HepG2 (cell line): ENCODE results near the gene YPEL4. TPM values are rescaled to one million over a fixed set of nuclear protein-coding genes. Genes with fewer than 3 reads are reported as not detected.

ENCODE experiments used
- CHD4 ChIP-seq: fragments of 200-600 bp; sonication (generic); IDR thresholded peaks from 2 replicates; pipeline ENCODE4 v1.7.0; 2017; ENCODE audit warnings: mild to moderate bottlenecking, low read length, borderline replicate concordance
- MED1 ChIP-seq: sonication (generic); formaldehyde crosslinking; IDR thresholded peaks from 2 replicates; pipeline ENCODE4 v1.4.0; 2020; ENCODE audit warnings: missing genetic modification reagents
- MEIS2 ChIP-seq: sonication (generic); formaldehyde crosslinking; IDR thresholded peaks from 2 replicates; pipeline ENCODE4 v1.9.0; 2021; ENCODE audit warnings: mild to moderate bottlenecking, missing genetic modification reagents
- NAIF1 ChIP-seq: sonication (generic); formaldehyde crosslinking; IDR thresholded peaks from 2 replicates; pipeline ENCODE4 v1.5.0; 2020; ENCODE audit warnings: mild to moderate bottlenecking, missing genetic modification reagents, borderline replicate concordance
- NR2F6 ChIP-seq, 2 experiments: IDR thresholded peaks; 2 replicates each; pipeline ENCODE4 v1.6.1; 2016; ENCODE audit warnings: antibody characterized with exemption in 1 of 2, mild to moderate bottlenecking in 1 of 2
- NRL ChIP-seq: sonication (generic); formaldehyde crosslinking; IDR thresholded peaks from 2 replicates; pipeline ENCODE4 v1.5.0; 2020; ENCODE audit warnings: missing genetic modification reagents, mild to moderate bottlenecking, moderate library complexity, borderline replicate concordance
- PHB2 ChIP-seq: fragments of 450-650 bp; IDR thresholded peaks from 2 replicates; pipeline ENCODE4 v1.6.1; 2018; ENCODE audit not compliant: partially characterized antibody
- PPARG ChIP-seq: conservative IDR thresholded peaks from 2 replicates; pipeline ENCODE4 v1.6.1; 2016; ENCODE audit warnings: missing biosample characterization, missing genetic modification reagents
- RBM39 ChIP-seq: fragments of 200-400 bp; formaldehyde crosslinking; IDR thresholded peaks from one replicate; pipeline ENCODE4 v1.6.1; 2018; ENCODE audit warnings: antibody characterized with exemption, mild to moderate bottlenecking, low read depth, low read length; ENCODE audit not compliant: poor library complexity, severe bottlenecking
- RORA ChIP-seq: sonication (generic); formaldehyde crosslinking; IDR thresholded peaks from 2 replicates; pipeline ENCODE4 v1.5.0; 2020; ENCODE audit warnings: mild to moderate bottlenecking, missing genetic modification reagents, moderate library complexity
- SAP130 ChIP-seq: IDR thresholded peaks from 2 replicates; pipeline ENCODE4 v1.6.1; 2016; ENCODE audit warnings: low read depth
- SATB2 ChIP-seq: sonication (generic); formaldehyde crosslinking; IDR thresholded peaks from 2 replicates; pipeline ENCODE4 v1.5.0; 2020; ENCODE audit warnings: missing genetic modification reagents
- STAT5B ChIP-seq: sonication (generic); formaldehyde crosslinking; IDR thresholded peaks from 2 replicates; pipeline ENCODE4 v1.4.0; 2020; ENCODE audit warnings: missing genetic modification reagents
- TSC22D2 ChIP-seq: sonication (generic); formaldehyde crosslinking; IDR thresholded peaks from 2 replicates; pipeline ENCODE4 v1.5.1; 2020; ENCODE audit warnings: missing genetic modification reagents, mild to moderate bottlenecking, borderline replicate concordance
- ZBTB1 ChIP-seq: sonication (generic); formaldehyde crosslinking; IDR thresholded peaks from 2 replicates; pipeline ENCODE4 v1.4.0; 2020; ENCODE audit warnings: missing genetic modification reagents, borderline replicate concordance
- ZIK1 ChIP-seq: sonication (generic); formaldehyde crosslinking; IDR thresholded peaks from 2 replicates; pipeline ENCODE4 v1.5.0; 2020; ENCODE audit warnings: mild to moderate bottlenecking, low read depth, missing genetic modification reagents, borderline replicate concordance
- ZMAT3 ChIP-seq: sonication (generic); formaldehyde crosslinking; conservative IDR thresholded peaks from 2 replicates; pipeline ENCODE4 v1.7.0; 2021; ENCODE audit warnings: missing genetic modification reagents
- ZNF234 ChIP-seq: sonication (generic); formaldehyde crosslinking; conservative IDR thresholded peaks from 2 replicates; pipeline ENCODE4 v1.5.1; 2020; ENCODE audit warnings: mild to moderate bottlenecking, missing genetic modification reagents
- ZNF549 ChIP-seq: sonication (generic); formaldehyde crosslinking; IDR thresholded peaks from 2 replicates; pipeline ENCODE4 v1.5.0; 2020; ENCODE audit warnings: missing genetic modification reagents
- ZNF788 ChIP-seq: sonication (generic); formaldehyde crosslinking; IDR thresholded peaks from 2 replicates; pipeline ENCODE4 v1.5.0; 2020; ENCODE audit warnings: mild to moderate bottlenecking, missing genetic modification reagents, borderline replicate concordance
- ZNF879 ChIP-seq: sonication (generic); formaldehyde crosslinking; IDR thresholded peaks from 2 replicates; pipeline ENCODE4 v1.8.1; 2023; ENCODE audit warnings: missing genetic modification reagents
- polyA plus RNA-seq, 8 experiments: library from polyadenylated mRNA; depleted of rRNA in 3 of 8; stranded (reverse) in 7 of 8; unstranded in 1 of 8; fragments of >200 nt; fragmentation: Illumina TruSeq in 4 of 8; extraction: Trizol in 4 of 8; gene quantifications; 2 replicates each; pipeline versions ENCODE4 v1.2.1 to v1.2.3, GENCODE V29; 2011 to 2016; ENCODE audit warnings: low read depth in 4 of 8, missing spikeins in 1 of 8, mixed read lengths in 1 of 8; ENCODE audit not compliant: insufficient read depth in 1 of 8
- total RNA-seq, 5 experiments: library from RNA; depleted of rRNA; stranded (reverse); fragments of >200 nt; fragmentation: Illumina TruSeq; extraction: Trizol; gene quantifications; 2 replicates each; pipeline ENCODE4 v1.2.3, GENCODE V29; 2016; ENCODE audit warnings: low read depth in 1 of 5
- TF ChIP-seq, protein P1 (sequence below): sonication (generic); formaldehyde crosslinking; IDR thresholded peaks from 2 replicates; pipeline ENCODE4 v1.8.0; 2023; ENCODE audit warnings: mild to moderate bottlenecking, missing genetic modification reagents
- TF ChIP-seq, protein P2 (sequence below): sonication (generic); formaldehyde crosslinking; IDR thresholded peaks from 2 replicates; pipeline ENCODE4 v1.4.0; 2020; ENCODE audit warnings: mild to moderate bottlenecking, missing genetic modification reagents
- TF ChIP-seq, protein P3 (sequence below): sonication (generic); formaldehyde crosslinking; IDR thresholded peaks from 2 replicates; pipeline ENCODE4 v1.5.0; 2020; ENCODE audit warnings: missing genetic modification reagents
- TF ChIP-seq, protein P4 (sequence below): sonication (generic); formaldehyde crosslinking; IDR thresholded peaks from 2 replicates; pipeline ENCODE4 v1.4.0; 2020; ENCODE audit warnings: missing genetic modification reagents, mild to moderate bottlenecking, borderline replicate concordance

YPEL4 gene
- total and polyA plus RNA-seq, 2 of the 13 experiments (the other 11 are each of a cell fraction or from before 2014, with no cell fraction given) = 0.04 TPM; not detected in 1

DNA sequence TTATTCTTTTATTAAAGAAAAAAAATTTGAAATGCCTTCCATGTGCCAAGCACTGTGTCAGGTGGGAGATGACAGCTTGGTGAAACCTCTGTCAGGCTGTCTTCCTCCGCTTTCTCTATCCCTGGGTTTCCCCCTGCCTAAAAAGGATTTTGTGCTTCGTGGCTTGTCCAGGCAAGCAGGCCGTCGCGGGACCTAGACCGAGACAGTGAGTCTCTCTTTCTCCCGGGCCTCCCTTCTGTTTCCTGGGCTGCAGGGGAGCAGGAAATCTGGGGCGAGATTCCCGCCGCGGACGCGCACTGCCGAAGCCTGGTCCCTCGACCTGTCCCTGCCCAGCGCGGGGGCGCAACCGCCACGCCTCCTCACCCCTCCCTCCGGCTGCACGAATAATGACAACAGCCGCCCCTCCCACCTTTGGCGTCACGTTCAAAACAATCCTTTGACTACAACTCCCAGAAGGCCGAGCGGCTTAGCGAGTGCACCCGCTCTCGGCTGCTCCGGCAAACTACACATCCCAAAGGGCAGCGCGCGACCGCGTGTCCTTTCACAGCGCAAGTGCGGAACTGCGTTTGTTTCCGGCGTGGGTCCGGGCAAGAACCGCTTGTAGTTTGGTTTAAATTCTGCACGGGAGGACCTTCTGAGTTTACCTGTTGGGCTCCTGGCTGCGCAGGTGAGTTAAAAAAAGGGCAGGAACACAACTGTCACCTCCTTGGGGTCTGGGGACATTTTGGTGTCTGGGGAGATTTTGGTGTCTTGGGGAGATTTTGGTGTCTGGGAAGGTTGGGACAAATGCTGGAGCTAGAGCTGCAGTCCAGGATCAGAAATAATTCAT, 7.7 kb upstream of the YPEL4 start, which contains the start of gene CLP1 (continued):
- TF ChIP-seq, protein P1, sequence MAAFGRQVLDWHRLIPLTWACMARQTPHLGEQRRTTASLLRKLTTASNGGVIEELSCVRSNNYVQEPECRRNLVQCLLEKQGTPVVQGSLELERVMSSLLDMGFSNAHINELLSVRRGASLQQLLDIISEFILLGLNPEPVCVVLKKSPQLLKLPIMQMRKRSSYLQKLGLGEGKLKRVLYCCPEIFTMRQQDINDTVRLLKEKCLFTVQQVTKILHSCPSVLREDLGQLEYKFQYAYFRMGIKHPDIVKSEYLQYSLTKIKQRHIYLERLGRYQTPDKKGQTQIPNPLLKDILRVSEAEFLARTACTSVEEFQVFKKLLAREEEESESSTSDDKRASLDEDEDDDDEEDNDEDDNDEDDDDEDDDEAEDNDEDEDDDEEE (CRISPR knock-in tag) = peak; percentile 82; the same call in 1 of the 2 replicates
- TF ChIP-seq NRL = peak; percentile 79; the same call in 1 of the 2 replicates
- TF ChIP-seq RBM39 = no peak
- no peak; the same call in 1 of the 2 replicates for TF ChIP-seq TSC22D2 (CRISPR knock-in tag)
- TF ChIP-seq ZNF879 (CRISPR knock-in tag) = no peak
- TF ChIP-seq, protein P2, sequence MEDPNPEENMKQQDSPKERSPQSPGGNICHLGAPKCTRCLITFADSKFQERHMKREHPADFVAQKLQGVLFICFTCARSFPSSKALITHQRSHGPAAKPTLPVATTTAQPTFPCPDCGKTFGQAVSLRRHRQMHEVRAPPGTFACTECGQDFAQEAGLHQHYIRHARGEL (CRISPR knock-in tag) = no peak
- TF ChIP-seq SATB2 (CRISPR knock-in tag) = no peak
- peak; percentile 71; the same call in 1 of the 2 replicates for TF ChIP-seq ZMAT3
- TF ChIP-seq RORA (CRISPR knock-in tag) = no peak
- no peak for TF ChIP-seq ZIK1 (CRISPR knock-in tag)
- TF ChIP-seq PHB2 = no peak
- peak; percentile 65; the same call in 1 of the 2 replicates for TF ChIP-seq MEIS2 (CRISPR knock-in tag)
- TF ChIP-seq ZNF234 (CRISPR knock-in tag) = no peak
- TF ChIP-seq, protein P3, sequence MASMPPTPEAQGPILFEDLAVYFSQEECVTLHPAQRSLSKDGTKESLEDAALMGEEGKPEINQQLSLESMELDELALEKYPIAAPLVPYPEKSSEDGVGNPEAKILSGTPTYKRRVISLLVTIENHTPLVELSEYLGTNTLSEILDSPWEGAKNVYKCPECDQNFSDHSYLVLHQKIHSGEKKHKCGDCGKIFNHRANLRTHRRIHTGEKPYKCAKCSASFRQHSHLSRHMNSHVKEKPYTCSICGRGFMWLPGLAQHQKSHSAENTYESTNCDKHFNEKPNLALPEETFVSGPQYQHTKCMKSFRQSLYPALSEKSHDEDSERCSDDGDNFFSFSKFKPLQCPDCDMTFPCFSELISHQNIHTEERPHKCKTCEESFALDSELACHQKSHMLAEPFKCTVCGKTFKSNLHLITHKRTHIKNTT (CRISPR knock-in tag) = no peak
- no peak for TF ChIP-seq CHD4
- no peak for TF ChIP-seq NAIF1 (CRISPR knock-in tag)
- no peak for TF ChIP-seq STAT5B (CRISPR knock-in tag)
- TF ChIP-seq SAP130 (CRISPR knock-in tag) = peak; percentile 99
- no peak for TF ChIP-seq PPARG (CRISPR knock-in tag)
- peak; percentile 85; the same call in 1 of the 2 replicates for TF ChIP-seq ZNF788 (CRISPR knock-in tag)
- no peak for TF ChIP-seq NR2F6 (IDR thresholded peaks at IDR 0.05)
- peak; percentile 66; the same call in 1 of the 2 replicates for TF ChIP-seq NR2F6 (CRISPR knock-in tag; IDR thresholded peaks at IDR 0.05)
- TF ChIP-seq MED1 (CRISPR knock-in tag) = peak; percentile 74
- no peak for TF ChIP-seq ZNF549 (CRISPR knock-in tag)
- TF ChIP-seq ZBTB1 = no peak
- TF ChIP-seq, protein P4, sequence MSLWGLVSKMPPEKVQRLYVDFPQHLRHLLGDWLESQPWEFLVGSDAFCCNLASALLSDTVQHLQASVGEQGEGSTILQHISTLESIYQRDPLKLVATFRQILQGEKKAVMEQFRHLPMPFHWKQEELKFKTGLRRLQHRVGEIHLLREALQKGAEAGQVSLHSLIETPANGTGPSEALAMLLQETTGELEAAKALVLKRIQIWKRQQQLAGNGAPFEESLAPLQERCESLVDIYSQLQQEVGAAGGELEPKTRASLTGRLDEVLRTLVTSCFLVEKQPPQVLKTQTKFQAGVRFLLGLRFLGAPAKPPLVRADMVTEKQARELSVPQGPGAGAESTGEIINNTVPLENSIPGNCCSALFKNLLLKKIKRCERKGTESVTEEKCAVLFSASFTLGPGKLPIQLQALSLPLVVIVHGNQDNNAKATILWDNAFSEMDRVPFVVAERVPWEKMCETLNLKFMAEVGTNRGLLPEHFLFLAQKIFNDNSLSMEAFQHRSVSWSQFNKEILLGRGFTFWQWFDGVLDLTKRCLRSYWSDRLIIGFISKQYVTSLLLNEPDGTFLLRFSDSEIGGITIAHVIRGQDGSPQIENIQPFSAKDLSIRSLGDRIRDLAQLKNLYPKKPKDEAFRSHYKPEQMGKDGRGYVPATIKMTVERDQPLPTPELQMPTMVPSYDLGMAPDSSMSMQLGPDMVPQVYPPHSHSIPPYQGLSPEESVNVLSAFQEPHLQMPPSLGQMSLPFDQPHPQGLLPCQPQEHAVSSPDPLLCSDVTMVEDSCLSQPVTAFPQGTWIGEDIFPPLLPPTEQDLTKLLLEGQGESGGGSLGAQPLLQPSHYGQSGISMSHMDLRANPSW (CRISPR knock-in tag) = peak; percentile 76; the same call in 1 of the 2 replicates
